ENCODE results near the gene GALNT2.

DNA sequence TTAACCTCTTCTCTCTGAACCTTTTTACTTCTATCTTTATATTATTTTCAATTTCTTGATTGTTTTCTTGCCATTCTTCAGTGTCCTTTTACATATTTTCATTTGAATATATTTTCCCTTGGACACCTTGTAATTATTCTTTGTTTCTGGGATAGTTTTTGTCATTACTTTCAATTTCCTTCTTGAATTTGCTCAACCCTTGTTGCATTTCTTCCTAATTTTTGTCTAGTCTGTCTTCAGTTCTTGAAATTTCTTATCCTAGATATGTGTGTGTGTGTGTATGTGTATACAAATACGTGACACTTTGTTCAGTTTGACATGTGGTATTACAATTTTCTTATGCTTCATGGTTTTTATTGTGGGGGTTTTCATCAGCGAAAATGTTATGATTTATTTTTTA, 1.9 kb upstream of the GALNT2 start:
- TF ChIP-seq, protein P1, sequence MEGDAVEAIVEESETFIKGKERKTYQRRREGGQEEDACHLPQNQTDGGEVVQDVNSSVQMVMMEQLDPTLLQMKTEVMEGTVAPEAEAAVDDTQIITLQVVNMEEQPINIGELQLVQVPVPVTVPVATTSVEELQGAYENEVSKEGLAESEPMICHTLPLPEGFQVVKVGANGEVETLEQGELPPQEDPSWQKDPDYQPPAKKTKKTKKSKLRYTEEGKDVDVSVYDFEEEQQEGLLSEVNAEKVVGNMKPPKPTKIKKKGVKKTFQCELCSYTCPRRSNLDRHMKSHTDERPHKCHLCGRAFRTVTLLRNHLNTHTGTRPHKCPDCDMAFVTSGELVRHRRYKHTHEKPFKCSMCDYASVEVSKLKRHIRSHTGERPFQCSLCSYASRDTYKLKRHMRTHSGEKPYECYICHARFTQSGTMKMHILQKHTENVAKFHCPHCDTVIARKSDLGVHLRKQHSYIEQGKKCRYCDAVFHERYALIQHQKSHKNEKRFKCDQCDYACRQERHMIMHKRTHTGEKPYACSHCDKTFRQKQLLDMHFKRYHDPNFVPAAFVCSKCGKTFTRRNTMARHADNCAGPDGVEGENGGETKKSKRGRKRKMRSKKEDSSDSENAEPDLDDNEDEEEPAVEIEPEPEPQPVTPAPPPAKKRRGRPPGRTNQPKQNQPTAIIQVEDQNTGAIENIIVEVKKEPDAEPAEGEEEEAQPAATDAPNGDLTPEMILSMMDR (IDR thresholded peaks at IDR 0.05; ENCODE audit: low read length): no peak
- no peak for TF ChIP-seq EZH2 (optimal IDR thresholded peaks at IDR 0.05; ENCODE audit: low read depth, low read length)
- no peak for TF ChIP-seq EZH2phosphoT487 (IDR thresholded peaks at IDR 0.05; ENCODE audit: low read length)

All from MM.1S (cell line).